Activated CD4-positive, alpha-beta T cell treated with anti-CD3 and anti-CD28 coated beads for 36 hours (primary cell): ENCODE results near the gene ELP4. TPM values are rescaled to one million over a fixed set of nuclear protein-coding genes. Genes with fewer than 3 reads are reported as not detected.
A peak's percentile ranks its signal among the peaks of the same experiment; 100 is the strongest.

Experiments used
- ATAC-seq: fragments of 200-7000 bp; cut with Tn5 transposase; one replicate; pipeline ENCODE4 v1.10.0; 2021; ENCODE audit warnings: mild to moderate bottlenecking, moderate library complexity
- CTCF ChIA-PET: fragments of 350-600 bp; sonication (Branson Sonifier 250); formaldehyde crosslinking; loops from one replicate; lab custom pipeline; 2021; ENCODE audit warnings: antibody characterized with exemption; lab: Charles Lee
- POLR2A ChIA-PET: fragments of 350-600 bp; sonication (Branson Sonifier 250); formaldehyde crosslinking; loops from one replicate; lab custom pipeline; 2021; ENCODE audit warnings: antibody characterized with exemption, inconsistent platforms; lab: Charles Lee
- DNase-seq: peaks from one replicate; pipeline ENCODE4 v3.0.0-alpha.2; 2020
- H3K27ac Mint-ChIP-seq: one replicate; pipeline ENCODE4 v1.8.0; 2021; ENCODE audit warnings: mixed read lengths
- H3K27me3 Mint-ChIP-seq: one replicate; pipeline ENCODE4 v1.8.0; 2021; ENCODE audit warnings: mixed read lengths
- H3K36me3 Mint-ChIP-seq: one replicate; pipeline ENCODE4 v1.8.0; 2021; ENCODE audit warnings: low read depth, mixed read lengths
- H3K4me1 Mint-ChIP-seq: one replicate; pipeline ENCODE4 v1.8.0; 2021; ENCODE audit warnings: mixed read lengths
- H3K4me3 Mint-ChIP-seq: one replicate; pipeline ENCODE4 v1.8.0; 2021; ENCODE audit warnings: mild to moderate bottlenecking, moderate library complexity, mixed read lengths
- H3K9me3 Mint-ChIP-seq: one replicate; pipeline ENCODE4 v1.8.0; 2021; ENCODE audit warnings: low read depth, mixed read lengths
- intact Hi-C, 2 experiments: fragments of 100-400 bp; cut with DNase I in 1 of 2; cut with micrococcal nuclease in 1 of 2; formaldehyde crosslinking; loops; one replicate each; pipeline versions ENCODE4 v1.14.2 to v1.15.1; 2022 to 2024; cut with DNase I, micrococcal nuclease
- total RNA-seq, 2 experiments: library from RNA; stranded (reverse); gene quantifications; one replicate each; pipeline ENCODE4 v1.2.3, GENCODE V29; 2021

ELP4 gene
- total RNA-seq, 2 experiments from 2014 or later, result 21.9 to 30.9 TPM

DNA sequence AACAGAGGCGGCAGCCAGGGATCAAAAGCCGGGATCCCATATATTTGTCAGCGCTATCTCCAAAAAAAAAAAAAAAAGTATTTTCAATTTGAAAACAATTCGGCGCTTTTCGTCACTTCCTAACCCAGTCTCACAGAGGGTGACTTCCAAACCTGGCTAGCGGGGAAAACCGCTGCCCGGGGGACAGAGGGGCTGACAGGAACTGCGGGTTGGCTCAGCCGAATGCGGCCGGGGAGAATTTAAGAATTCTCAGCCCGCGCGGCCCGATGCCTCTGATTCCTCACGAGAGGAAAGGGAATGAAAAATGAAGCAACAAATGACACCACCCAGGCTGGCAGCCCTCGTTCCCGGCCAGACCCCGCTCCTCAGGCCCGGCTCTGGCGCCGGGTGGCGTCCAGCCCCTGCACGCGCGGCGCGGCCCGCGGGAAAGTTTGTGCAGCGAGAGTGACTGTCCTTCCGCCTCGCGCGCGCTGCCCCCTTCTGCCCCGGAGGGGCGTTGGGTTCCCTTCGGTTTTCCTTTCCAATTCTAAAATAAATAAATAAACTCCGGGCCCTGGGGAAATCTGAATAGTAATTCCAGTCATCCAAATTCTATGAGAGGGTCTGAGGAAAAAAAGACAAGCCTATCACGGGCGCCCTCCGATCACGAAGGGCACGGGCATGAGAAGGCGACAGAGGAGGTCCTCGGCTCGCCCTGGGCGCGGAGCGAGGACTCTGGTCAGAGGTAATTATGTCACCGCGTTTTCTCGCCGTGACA lies 306.3 kb downstream of the ELP4 start:
- CTCF ChIA-PET, result interaction anchor here (0.6 kb wide), 1 partner anchor 383 kb away, joined by 3 read pairs; no protein-coding TSS in a partner anchor
- Mint-ChIP-seq H3K27ac (peak overlapping the region; percentile 51), H3K4me3 (peak overlapping the region; percentile 43), H3K9me3 (no peaks in the 10 kb centered on the region), H3K36me3 (no peaks in the 10 kb centered on the region), H3K27me3 (peaks cover 57% of the 10 kb centered on the region), H3K4me1 (peaks cover 39% of the 10 kb centered on the region)
- DNase-seq (no peak), ATAC-seq (no peak)
- POLR2A ChIA-PET, result no interaction called here
- intact Hi-C loops, result loop anchor here (1.0 to 10.0 kb wide), 3 partner anchors 12 to 621 kb away; partner anchors contain the start of gene WT1 (in 2 of the 2)

GRCh38 chr11:31816468-31817053 lies 307.0 kb downstream of the ELP4 start:
- H3K27me3 Mint-ChIP-seq, result peaks cover 57% of the 10 kb centered on the region

GRCh38 chr11:31817054-31817620 lies 307.6 kb downstream of the ELP4 start:
- no peaks in the 10 kb centered on the region for H3K36me3 Mint-ChIP-seq
- H3K4me1 Mint-ChIP-seq, result peaks cover 32% of the 10 kb centered on the region
- ChIA-PET POLR2A (no interaction called here), CTCF (interaction anchor here (0.7 kb wide), 1 partner anchor 17 kb away, joined by 4 read pairs; no protein-coding TSS in a partner anchor)
- peak overlapping the region; percentile 26 for H3K4me3 Mint-ChIP-seq
- ATAC-seq, result no peak
- DNase-seq, result peak; percentile 44
- no peak overlapping the region for H3K27ac Mint-ChIP-seq
- no peaks in the 10 kb centered on the region for H3K9me3 Mint-ChIP-seq
- intact Hi-C loops, result loop anchor here (1.0 to 10.0 kb wide), 3 partner anchors 10 to 620 kb away; partner anchors contain the start of gene WT1 (in 2 of the 2)
- peaks cover 58% of the 10 kb centered on the region for H3K27me3 Mint-ChIP-seq

More at GRCh38 chr11:31816468-31817053, 307.0 kb downstream of the ELP4 start:
- DNase-seq (no peak), ATAC-seq (no peak)
- no peaks in the 10 kb centered on the region for H3K36me3 Mint-ChIP-seq
- H3K9me3 Mint-ChIP-seq, result no peaks in the 10 kb centered on the region
- POLR2A ChIA-PET, result no interaction called here
- intact Hi-C loops, result loop anchor here (1.0 to 10.0 kb wide), 4 partner anchors 11 to 621 kb away; partner anchors contain the start of gene WT1 (in 2 of the 2)
- peaks cover 36% of the 10 kb centered on the region for H3K4me1 Mint-ChIP-seq
- H3K27ac Mint-ChIP-seq, result peak overlapping the region; percentile 51
- H3K4me3 Mint-ChIP-seq, result peak overlapping the region; percentile 43
- CTCF ChIA-PET, result interaction anchor here (0.6 to 0.7 kb wide), 2 partner anchors 16 to 383 kb away, joined by 3 to 4 read pairs; no protein-coding TSS in a partner anchor

- H3K27me3 Mint-ChIP-seq, result peaks cover 57% of the 10 kb centered on the region
- peak; percentile 38 for DNase-seq
- no peak overlapping the region for H3K27ac Mint-ChIP-seq
- no peaks in the 10 kb centered on the region for H3K9me3 Mint-ChIP-seq
- H3K4me1 Mint-ChIP-seq, result peaks cover 28% of the 10 kb centered on the region
- ATAC-seq, result no peak
- ChIA-PET CTCF (interaction anchor here (0.7 to 1.1 kb wide), 2 partner anchors 9 to 17 kb away, joined by 3 to 4 read pairs; no protein-coding TSS in a partner anchor), POLR2A (no interaction called here)
- intact Hi-C loops, result loop anchor here (1.0 to 10.0 kb wide), 4 partner anchors 9 to 619 kb away; partner anchors contain the start of gene WT1 (in 2 of the 2)
- peak overlapping the region; percentile 10 for H3K4me3 Mint-ChIP-seq
- H3K36me3 Mint-ChIP-seq, result no peaks in the 10 kb centered on the region
These were observed 308.3 kb downstream of the ELP4 start for GRCh38 chr11:31817621-31818424.

DNA sequence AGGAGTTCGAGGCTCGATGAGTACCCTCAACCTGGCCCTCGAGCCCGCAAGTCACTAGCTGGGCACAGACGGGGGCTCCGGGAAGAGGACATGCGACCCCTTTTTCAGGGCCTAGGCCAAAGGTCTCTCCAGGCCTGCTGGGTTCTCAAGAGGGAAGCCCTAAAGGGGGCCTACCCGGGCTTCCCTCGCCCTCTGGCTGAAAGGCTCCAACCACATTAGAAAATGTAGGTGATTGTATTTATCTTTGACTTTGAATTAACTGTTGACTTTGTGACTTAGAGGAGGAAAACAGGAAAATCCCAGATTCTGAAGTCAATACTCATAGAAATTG lies 308.8 kb downstream of the ELP4 start:
- H3K36me3 Mint-ChIP-seq, result no peaks in the 10 kb centered on the region
- CTCF ChIA-PET, result interaction anchor here (1.1 kb wide), 1 partner anchor 9 kb away, joined by 3 read pairs; no protein-coding TSS in a partner anchor
- intact Hi-C loops, result loop anchor here (1.0 to 10.0 kb wide), 4 partner anchors 9 to 619 kb away; partner anchors contain the start of gene WT1 (in 2 of the 2)
- H3K4me3 Mint-ChIP-seq, result peak overlapping the region; percentile 10
- DNase-seq (no peak), ATAC-seq (no peak)
- POLR2A ChIA-PET, result no interaction called here
- H3K9me3 Mint-ChIP-seq, result no peaks in the 10 kb centered on the region
- peaks cover 61% of the 10 kb centered on the region for H3K27me3 Mint-ChIP-seq
- peaks cover 27% of the 10 kb centered on the region for H3K4me1 Mint-ChIP-seq
- no peak overlapping the region for H3K27ac Mint-ChIP-seq

GRCh38 chr11:31818874-31819331 lies 309.3 kb downstream of the ELP4 start:
- no peak overlapping the region for H3K4me3 Mint-ChIP-seq
- POLR2A ChIA-PET, result no interaction called here
- no peaks in the 10 kb centered on the region for H3K9me3 Mint-ChIP-seq
- intact Hi-C loops, result loop anchor here (1.0 to 10.0 kb wide), 4 partner anchors 8 to 618 kb away; partner anchors contain the start of gene WT1 (in 2 of the 2)
- CTCF ChIA-PET, result interaction anchor here (1.1 kb wide), 1 partner anchor 10 kb away, joined by 3 read pairs; no protein-coding TSS in a partner anchor
- no peaks in the 10 kb centered on the region for H3K36me3 Mint-ChIP-seq
- no peak overlapping the region for H3K27ac Mint-ChIP-seq
- no peak for ATAC-seq
- no peak for DNase-seq
- H3K4me1 Mint-ChIP-seq, result peaks cover 23% of the 10 kb centered on the region
- H3K27me3 Mint-ChIP-seq, result peaks cover 61% of the 10 kb centered on the region

GRCh38 chr11:31819621-31820437 lies 310.3 kb downstream of the ELP4 start:
- peaks cover 64% of the 10 kb centered on the region for H3K27me3 Mint-ChIP-seq
- H3K4me3 Mint-ChIP-seq, result no peak overlapping the region
- DNase-seq, result peak; percentile 24
- no peaks in the 10 kb centered on the region for H3K36me3 Mint-ChIP-seq
- POLR2A ChIA-PET, result no interaction called here
- no peak for ATAC-seq
- no peaks in the 10 kb centered on the region for H3K9me3 Mint-ChIP-seq
- peaks cover 17% of the 10 kb centered on the region for H3K4me1 Mint-ChIP-seq
- CTCF ChIA-PET, result interaction anchor here (1.1 kb wide), 1 partner anchor 10 kb away, joined by 4 read pairs; no protein-coding TSS in a partner anchor
- intact Hi-C loops, result loop anchor here (1.0 to 10.0 kb wide), 4 partner anchors 15 to 617 kb away; partner anchors contain the start of gene WT1 (in 2 of the 2)
- H3K27ac Mint-ChIP-seq, result no peak overlapping the region

- DNase-seq, result no peak
- H3K27ac Mint-ChIP-seq, result no peak overlapping the region
- CTCF ChIA-PET, result interaction anchor here (1.1 kb wide), 1 partner anchor 11 kb away, joined by 4 read pairs; no protein-coding TSS in a partner anchor
These were observed 310.9 kb downstream of the ELP4 start for GRCh38 chr11:31820438-31820818.

GRCh38 chr11:31821235-31821764 lies 311.7 kb downstream of the ELP4 start:
- POLR2A ChIA-PET, result no interaction called here
- no peak for ATAC-seq

More at GRCh38 chr11:31820438-31820818, 310.9 kb downstream of the ELP4 start:
- peaks cover 14% of the 10 kb centered on the region for H3K4me1 Mint-ChIP-seq
- H3K36me3 Mint-ChIP-seq, result no peaks in the 10 kb centered on the region
- intact Hi-C loops, result loop anchor here in 1 of 2 experiments (1.0 kb wide), 1 partner anchor 22 kb away; no protein-coding TSS in a partner anchor
- ATAC-seq, result no peak
- peaks cover 64% of the 10 kb centered on the region for H3K27me3 Mint-ChIP-seq
- no peak overlapping the region for H3K4me3 Mint-ChIP-seq
- POLR2A ChIA-PET, result no interaction called here
- H3K9me3 Mint-ChIP-seq, result no peaks in the 10 kb centered on the region

More at GRCh38 chr11:31821235-31821764, 311.7 kb downstream of the ELP4 start:
- Mint-ChIP-seq H3K27me3 (peaks cover 66% of the 10 kb centered on the region), H3K27ac (no peak overlapping the region), H3K4me3 (no peak overlapping the region), H3K36me3 (no peaks in the 10 kb centered on the region), H3K9me3 (no peaks in the 10 kb centered on the region), H3K4me1 (peaks cover 13% of the 10 kb centered on the region)
- intact Hi-C loops, result no loop called here
- no peak for DNase-seq
- CTCF ChIA-PET, result interaction anchor here (0.6 kb wide), 1 partner anchor 369 kb away, joined by 3 read pairs; no protein-coding TSS in a partner anchor
